GM23338 (cell line): ENCODE results near the gene SLC25A40. TPM values are rescaled to one million over a fixed set of nuclear protein-coding genes. Genes with fewer than 3 reads are reported as not detected.

ENCODE experiments used
- ATAC-seq: fragments of 200-7000 bp; cut with Tn5 transposase; 3 replicates; pipeline ENCODE4 v1.9.1; 2020
- DNase-seq: peaks from one replicate; pipeline ENCODE4 v3.0.0-alpha.2; 2015; ENCODE audit warnings: low spot score
- H2AFZ ChIP-seq: fragments of 200-600 bp; sonication (generic); 2 replicates; pipeline ENCODE4 v1.8.0; 2016; ENCODE audit warnings: antibody characterized with exemption, mild to moderate bottlenecking, moderate library complexity
- H3F3A ChIP-seq: fragments of 200-600 bp; sonication (generic); replicated peaks from 2 replicates; pipeline ENCODE4 v1.8.0; 2017; ENCODE audit warnings: antibody characterized with exemption, mixed run types, low read depth
- H3K27ac ChIP-seq: fragments of 200-600 bp; sonication (generic); 2 replicates; pipeline ENCODE4 v1.6.1; 2016; ENCODE audit warnings: low read depth
- H3K27me3 ChIP-seq: fragments of 200-600 bp; sonication (generic); 2 replicates; pipeline ENCODE4 v1.8.0; 2016; ENCODE audit warnings: mild to moderate bottlenecking, mixed run types, moderate library complexity; ENCODE audit not compliant: insufficient read depth
- H3K36me3 ChIP-seq: fragments of 200-600 bp; sonication (generic); 2 replicates; pipeline ENCODE4 v1.8.0; 2016; ENCODE audit warnings: mild to moderate bottlenecking; ENCODE audit not compliant: insufficient read depth
- H3K4me1 ChIP-seq: fragments of 200-600 bp; sonication (generic); 2 replicates; pipeline ENCODE4 v1.8.0; 2016; ENCODE audit warnings: mild to moderate bottlenecking, moderate library complexity; ENCODE audit not compliant: insufficient read depth
- H3K4me2 ChIP-seq: fragments of 200-600 bp; sonication (generic); 2 replicates; pipeline ENCODE4 v1.7.1; 2017; ENCODE audit warnings: mixed run types
- H3K4me3 ChIP-seq: fragments of 200-600 bp; sonication (generic); 2 replicates; pipeline ENCODE4 v1.6.1; 2016; ENCODE audit warnings: mixed run types
- H3K79me2 ChIP-seq: fragments of 200-600 bp; sonication (generic); replicated peaks from 2 replicates; pipeline ENCODE4 v1.8.0; 2017; ENCODE audit warnings: mild to moderate bottlenecking; ENCODE audit not compliant: insufficient read depth
- H3K9me2 ChIP-seq: fragments of 200-600 bp; sonication (generic); 2 replicates; pipeline ENCODE4 v1.8.0; 2017; ENCODE audit not compliant: insufficient read depth
- H4K20me1 ChIP-seq: fragments of 200-600 bp; sonication (generic); replicated peaks from 2 replicates; pipeline ENCODE4 v1.8.0; 2017; ENCODE audit warnings: mild to moderate bottlenecking; ENCODE audit not compliant: insufficient read depth
- H3K27ac Mint-ChIP-seq: 2 replicates; pipeline ENCODE4 v1.8.0; 2020; ENCODE audit warnings: inconsistent platforms, mild to moderate bottlenecking, moderate library complexity, mixed read lengths
- H3K27me3 Mint-ChIP-seq: 3 replicates; pipeline ENCODE4 v1.8.0; 2022; ENCODE audit warnings: low read depth, mild to moderate bottlenecking, moderate library complexity, mixed read lengths, inconsistent platforms; ENCODE audit not compliant: insufficient read depth, poor library complexity
- H3K36me3 Mint-ChIP-seq: 3 replicates; pipeline ENCODE4 v1.8.0; 2021; ENCODE audit warnings: low read depth, mild to moderate bottlenecking, inconsistent platforms, moderate library complexity, mixed read lengths
- H3K4me1 Mint-ChIP-seq: 3 replicates; pipeline ENCODE4 v1.8.0; 2020; ENCODE audit warnings: mild to moderate bottlenecking, inconsistent platforms, mixed read lengths
- H3K4me3 Mint-ChIP-seq: 3 replicates; pipeline ENCODE4 v1.8.0; 2021; ENCODE audit warnings: moderate library complexity, mild to moderate bottlenecking, inconsistent platforms, mixed read lengths
- H3K9me3 Mint-ChIP-seq: 3 replicates; pipeline ENCODE4 v1.8.0; 2020; ENCODE audit warnings: moderate library complexity, mild to moderate bottlenecking, inconsistent platforms, mixed read lengths
- CREB1 ChIP-seq: fragments of 250-450 bp; sonication (Bioruptor Pico); IDR thresholded peaks from 2 replicates; pipeline ENCODE4 v1.5.0; 2020; ENCODE audit warnings: low read depth, mild to moderate bottlenecking, moderate library complexity
- EZH2 ChIP-seq: fragments of 200-600 bp; sonication (generic); IDR thresholded peaks from one replicate; pipeline ENCODE4 v1.8.0; 2017; ENCODE audit warnings: antibody characterized with exemption, mild to moderate bottlenecking, low read depth; ENCODE audit not compliant: unreplicated experiment
- EZH2phosphoT487 ChIP-seq: fragments of 200-600 bp; sonication (generic); IDR thresholded peaks from one replicate; pipeline ENCODE4 v1.8.1; 2018; ENCODE audit warnings: antibody characterized with exemption; ENCODE audit not compliant: unreplicated experiment
- NANOG ChIP-seq: IDR thresholded peaks from 2 replicates; pipeline ENCODE4 v1.6.1; 2016; ENCODE audit warnings: antibody characterized with exemption, borderline replicate concordance
- POLR2AphosphoS5 ChIP-seq: IDR thresholded peaks from 2 replicates; pipeline ENCODE4 v1.6.1; 2016; ENCODE audit warnings: antibody characterized with exemption, low read depth
- STAT1 ChIP-seq: IDR thresholded peaks from one replicate; pipeline ENCODE4 v1.6.1; 2016; ENCODE audit warnings: antibody characterized with exemption; ENCODE audit not compliant: unreplicated experiment
- ZNF114 ChIP-seq: fragments of 250-450 bp; sonication (Bioruptor Pico); IDR thresholded peaks from 2 replicates; pipeline ENCODE4 v1.5.0; 2020; ENCODE audit warnings: mild to moderate bottlenecking, moderate library complexity
- ZNF331 ChIP-seq: fragments of 250-450 bp; sonication (Bioruptor Pico); IDR thresholded peaks from 2 replicates; pipeline ENCODE4 v1.5.0; 2020; ENCODE audit warnings: low read depth, mild to moderate bottlenecking, moderate library complexity
- polyA plus RNA-seq: library from polyadenylated mRNA; unstranded; fragments of >200 nt; fragmentation: Nextera tagmentation; extraction: Ambion mirVana; gene quantifications from 2 replicates; pipeline ENCODE4 v1.2.1, GENCODE V29; 2016
- total RNA-seq: library from RNA; depleted of rRNA; stranded (reverse); fragments of >200 nt; shearing (Covaris generic); gene quantifications from 2 replicates; pipeline ENCODE4 v1.2.3, GENCODE V29; 2014
- TF ChIP-seq, protein P1 (sequence below): IDR thresholded peaks from 2 replicates; pipeline ENCODE4 v1.6.1; 2016; ENCODE audit warnings: antibody characterized with exemption
- TF ChIP-seq, protein P2 (sequence below), 2 experiments: fragments of 200-600 bp in 1 of 2; sonication (generic) in 1 of 2; conservative IDR thresholded peaks; 2 replicates each; pipeline versions ENCODE4 v1.5.1 to v1.6.1; 2016 to 2017; ENCODE audit warnings: antibody characterized with exemption in 2 of 2, low read depth in 2 of 2, mild to moderate bottlenecking in 2 of 2, moderate library complexity in 1 of 2
- TF ChIP-seq, protein P3 (sequence below): fragments of 250-450 bp; sonication (Bioruptor Pico); IDR thresholded peaks from 2 replicates; pipeline ENCODE4 v1.5.0; 2020; ENCODE audit warnings: mild to moderate bottlenecking, moderate library complexity

The SLC25A40 gene
- total and polyA plus RNA-seq, 2 experiments from 2014 or later = 8.4 to 30.7 TPM

DNA sequence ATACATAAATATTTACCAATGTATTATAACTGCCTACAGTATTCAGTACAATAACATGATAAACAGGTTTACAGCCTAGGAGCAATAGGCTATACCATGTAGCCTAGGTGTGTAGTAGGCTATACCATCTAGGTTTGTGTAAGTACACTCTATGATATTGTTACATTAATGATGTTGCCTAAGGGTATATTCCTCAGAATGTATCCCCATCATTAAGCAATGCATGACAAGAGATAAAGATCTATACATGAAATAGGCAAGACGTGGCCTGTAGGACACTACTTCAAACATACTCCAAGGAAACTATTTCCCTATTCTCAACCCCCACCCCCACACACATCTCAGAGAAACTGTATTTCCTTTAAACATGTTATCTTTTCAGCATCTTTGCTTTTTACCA, 42.6 kb upstream of the SLC25A40 start (continued):
- TF ChIP-seq, protein P1, sequence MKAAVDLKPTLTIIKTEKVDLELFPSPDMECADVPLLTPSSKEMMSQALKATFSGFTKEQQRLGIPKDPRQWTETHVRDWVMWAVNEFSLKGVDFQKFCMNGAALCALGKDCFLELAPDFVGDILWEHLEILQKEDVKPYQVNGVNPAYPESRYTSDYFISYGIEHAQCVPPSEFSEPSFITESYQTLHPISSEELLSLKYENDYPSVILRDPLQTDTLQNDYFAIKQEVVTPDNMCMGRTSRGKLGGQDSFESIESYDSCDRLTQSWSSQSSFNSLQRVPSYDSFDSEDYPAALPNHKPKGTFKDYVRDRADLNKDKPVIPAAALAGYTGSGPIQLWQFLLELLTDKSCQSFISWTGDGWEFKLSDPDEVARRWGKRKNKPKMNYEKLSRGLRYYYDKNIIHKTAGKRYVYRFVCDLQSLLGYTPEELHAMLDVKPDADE = no peak
- no peak for TF ChIP-seq EZH2
- no peak for TF ChIP-seq EZH2phosphoT487
- TF ChIP-seq ZNF331 (CRISPR knock-in tag) = no peak
- no peak for TF ChIP-seq CREB1 (CRISPR knock-in tag)
- no peak for TF ChIP-seq STAT1
- TF ChIP-seq POLR2AphosphoS5 = no peak
- TF ChIP-seq, protein P2, sequence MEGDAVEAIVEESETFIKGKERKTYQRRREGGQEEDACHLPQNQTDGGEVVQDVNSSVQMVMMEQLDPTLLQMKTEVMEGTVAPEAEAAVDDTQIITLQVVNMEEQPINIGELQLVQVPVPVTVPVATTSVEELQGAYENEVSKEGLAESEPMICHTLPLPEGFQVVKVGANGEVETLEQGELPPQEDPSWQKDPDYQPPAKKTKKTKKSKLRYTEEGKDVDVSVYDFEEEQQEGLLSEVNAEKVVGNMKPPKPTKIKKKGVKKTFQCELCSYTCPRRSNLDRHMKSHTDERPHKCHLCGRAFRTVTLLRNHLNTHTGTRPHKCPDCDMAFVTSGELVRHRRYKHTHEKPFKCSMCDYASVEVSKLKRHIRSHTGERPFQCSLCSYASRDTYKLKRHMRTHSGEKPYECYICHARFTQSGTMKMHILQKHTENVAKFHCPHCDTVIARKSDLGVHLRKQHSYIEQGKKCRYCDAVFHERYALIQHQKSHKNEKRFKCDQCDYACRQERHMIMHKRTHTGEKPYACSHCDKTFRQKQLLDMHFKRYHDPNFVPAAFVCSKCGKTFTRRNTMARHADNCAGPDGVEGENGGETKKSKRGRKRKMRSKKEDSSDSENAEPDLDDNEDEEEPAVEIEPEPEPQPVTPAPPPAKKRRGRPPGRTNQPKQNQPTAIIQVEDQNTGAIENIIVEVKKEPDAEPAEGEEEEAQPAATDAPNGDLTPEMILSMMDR (conservative IDR thresholded peaks at IDR 0.05; ENCODE audit: low read depth in 2 of 2) = no peak

DNA sequence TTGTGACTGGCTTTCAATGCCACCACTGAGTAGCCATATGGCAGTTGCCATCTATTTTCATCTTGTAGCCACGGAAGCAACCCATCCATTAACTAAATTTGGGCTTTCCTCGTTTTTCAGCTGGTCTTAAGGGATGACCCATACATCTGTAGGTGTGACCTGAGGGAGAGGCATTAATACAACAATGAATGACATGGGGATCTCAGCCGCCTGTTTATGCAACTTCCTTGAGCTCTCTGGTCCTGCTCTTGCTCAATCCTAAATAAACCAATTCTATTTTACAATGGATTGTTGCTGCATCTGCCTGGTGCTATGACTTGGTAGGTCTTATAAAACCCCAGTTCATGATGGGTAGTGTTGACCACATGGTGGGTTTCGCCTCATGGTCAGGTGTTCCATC, 36.0 kb upstream of the SLC25A40 start:
- Mint-ChIP-seq H3K9me3 (no peaks in the 10 kb centered on the region), H3K4me1 (no peaks in the 10 kb centered on the region)
- ATAC-seq = no peak
- TF ChIP-seq, protein P1 = no peak
- TF ChIP-seq ZNF114 (CRISPR knock-in tag) = no peak
- TF ChIP-seq STAT1 = no peak
- TF ChIP-seq EZH2 = no peak
- no peak for TF ChIP-seq EZH2phosphoT487
- TF ChIP-seq POLR2AphosphoS5 = no peak
- no peak for TF ChIP-seq NANOG
- TF ChIP-seq, protein P3, sequence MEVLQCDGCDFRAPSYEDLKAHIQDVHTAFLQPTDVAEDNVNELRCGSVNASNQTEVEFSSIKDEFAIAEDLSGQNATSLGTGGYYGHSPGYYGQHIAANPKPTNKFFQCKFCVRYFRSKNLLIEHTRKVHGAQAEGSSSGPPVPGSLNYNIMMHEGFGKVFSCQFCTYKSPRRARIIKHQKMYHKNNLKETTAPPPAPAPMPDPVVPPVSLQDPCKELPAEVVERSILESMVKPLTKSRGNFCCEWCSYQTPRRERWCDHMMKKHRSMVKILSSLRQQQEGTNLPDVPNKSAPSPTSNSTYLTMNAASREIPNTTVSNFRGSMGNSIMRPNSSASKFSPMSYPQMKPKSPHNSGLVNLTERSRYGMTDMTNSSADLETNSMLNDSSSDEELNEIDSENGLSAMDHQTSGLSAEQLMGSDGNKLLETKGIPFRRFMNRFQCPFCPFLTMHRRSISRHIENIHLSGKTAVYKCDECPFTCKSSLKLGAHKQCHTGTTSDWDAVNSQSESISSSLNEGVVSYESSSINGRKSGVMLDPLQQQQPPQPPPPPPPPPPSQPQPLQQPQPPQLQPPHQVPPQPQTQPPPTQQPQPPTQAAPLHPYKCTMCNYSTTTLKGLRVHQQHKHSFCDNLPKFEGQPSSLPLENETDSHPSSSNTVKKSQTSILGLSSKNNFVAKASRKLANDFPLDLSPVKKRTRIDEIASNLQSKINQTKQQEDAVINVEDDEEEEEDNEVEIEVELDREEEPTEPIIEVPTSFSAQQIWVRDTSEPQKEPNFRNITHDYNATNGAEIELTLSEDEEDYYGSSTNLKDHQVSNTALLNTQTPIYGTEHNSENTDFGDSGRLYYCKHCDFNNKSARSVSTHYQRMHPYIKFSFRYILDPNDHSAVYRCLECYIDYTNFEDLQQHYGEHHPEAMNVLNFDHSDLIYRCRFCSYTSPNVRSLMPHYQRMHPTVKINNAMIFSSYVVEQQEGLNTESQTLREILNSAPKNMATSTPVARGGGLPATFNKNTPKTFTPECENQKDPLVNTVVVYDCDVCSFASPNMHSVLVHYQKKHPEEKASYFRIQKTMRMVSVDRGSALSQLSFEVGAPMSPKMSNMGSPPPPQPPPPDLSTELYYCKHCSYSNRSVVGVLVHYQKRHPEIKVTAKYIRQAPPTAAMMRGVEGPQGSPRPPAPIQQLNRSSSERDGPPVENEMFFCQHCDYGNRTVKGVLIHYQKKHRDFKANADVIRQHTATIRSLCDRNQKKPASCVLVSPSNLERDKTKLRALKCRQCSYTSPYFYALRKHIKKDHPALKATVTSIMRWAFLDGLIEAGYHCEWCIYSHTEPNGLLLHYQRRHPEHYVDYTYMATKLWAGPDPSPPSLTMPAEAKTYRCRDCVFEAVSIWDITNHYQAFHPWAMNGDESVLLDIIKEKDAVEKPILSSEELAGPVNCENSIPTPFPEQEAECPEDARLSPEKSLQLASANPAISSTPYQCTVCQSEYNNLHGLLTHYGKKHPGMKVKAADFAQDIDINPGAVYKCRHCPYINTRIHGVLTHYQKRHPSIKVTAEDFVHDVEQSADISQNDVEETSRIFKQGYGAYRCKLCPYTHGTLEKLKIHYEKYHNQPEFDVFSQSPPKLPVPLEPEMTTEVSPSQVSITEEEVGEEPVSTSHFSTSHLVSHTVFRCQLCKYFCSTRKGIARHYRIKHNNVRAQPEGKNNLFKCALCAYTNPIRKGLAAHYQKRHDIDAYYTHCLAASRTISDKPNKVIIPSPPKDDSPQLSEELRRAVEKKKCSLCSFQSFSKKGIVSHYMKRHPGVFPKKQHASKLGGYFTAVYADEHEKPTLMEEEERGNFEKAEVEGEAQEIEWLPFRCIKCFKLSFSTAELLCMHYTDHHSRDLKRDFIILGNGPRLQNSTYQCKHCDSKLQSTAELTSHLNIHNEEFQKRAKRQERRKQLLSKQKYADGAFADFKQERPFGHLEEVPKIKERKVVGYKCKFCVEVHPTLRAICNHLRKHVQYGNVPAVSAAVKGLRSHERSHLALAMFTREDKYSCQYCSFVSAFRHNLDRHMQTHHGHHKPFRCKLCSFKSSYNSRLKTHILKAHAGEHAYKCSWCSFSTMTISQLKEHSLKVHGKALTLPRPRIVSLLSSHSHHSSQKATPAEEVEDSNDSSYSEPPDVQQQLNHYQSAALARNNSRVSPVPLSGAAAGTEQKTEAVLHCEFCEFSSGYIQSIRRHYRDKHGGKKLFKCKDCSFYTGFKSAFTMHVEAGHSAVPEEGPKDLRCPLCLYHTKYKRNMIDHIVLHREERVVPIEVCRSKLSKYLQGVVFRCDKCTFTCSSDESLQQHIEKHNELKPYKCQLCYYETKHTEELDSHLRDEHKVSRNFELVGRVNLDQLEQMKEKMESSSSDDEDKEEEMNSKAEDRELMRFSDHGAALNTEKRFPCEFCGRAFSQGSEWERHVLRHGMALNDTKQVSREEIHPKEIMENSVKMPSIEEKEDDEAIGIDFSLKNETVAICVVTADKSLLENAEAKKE (CRISPR knock-in tag) = no peak

More for the DNA sequence above, 36.0 kb upstream of the SLC25A40 start:
- Mint-ChIP-seq H3K4me3 (no peak overlapping the region), H3K36me3 (peaks cover 16% of the 10 kb centered on the region; the same call in 2 of the 3 replicates), H3K27me3 (peaks cover 2% of the 10 kb centered on the region), H3K27ac (no peak overlapping the region)
- H3K36me3 ChIP-seq = peaks cover 6% of the 10 kb centered on the region; the same call in 1 of the 2 replicates
- H3K9me2 ChIP-seq = no peaks in the 10 kb centered on the region
- no peak overlapping the region for H3K4me2 ChIP-seq
- H4K20me1 ChIP-seq = no peaks in the 10 kb centered on the region
- H3K27ac ChIP-seq = no peak overlapping the region
- H3K4me3 ChIP-seq = no peak overlapping the region
- no peaks in the 10 kb centered on the region for H3K79me2 ChIP-seq
- no peak for DNase-seq
- no peaks in the 10 kb centered on the region for H3K4me1 ChIP-seq
- no peaks in the 10 kb centered on the region for H3K27me3 ChIP-seq
- no peak overlapping the region for H2AFZ ChIP-seq
- H3F3A ChIP-seq = no peaks in the 10 kb centered on the region
